GM19455 (cell line): ENCODE results near the gene C19orf12.
"Not testable (repeated sequence)": the region's sequence is repeated elsewhere in the genome, so short reads cannot be mapped to it uniquely, and the experiment has no call there.

Source experiments
- ATAC-seq: cut with Tn5 transposase; IDR thresholded peaks from one replicate; pipeline ENCODE4 v1.9.1; 2021; ENCODE audit not compliant: unreplicated experiment

C19orf12 gene

GRCh38 chr19:29731331-29731850 lies 16.3 kb upstream of the C19orf12 start:
- ATAC-seq = no peak

GRCh38 chr19:29727906-29728305 lies 12.8 kb upstream of the C19orf12 start:
- no peak for ATAC-seq

- no peak for ATAC-seq
Measured at GRCh38 chr19:29724746-29725145, 9.7 kb upstream of the C19orf12 start.

DNA sequence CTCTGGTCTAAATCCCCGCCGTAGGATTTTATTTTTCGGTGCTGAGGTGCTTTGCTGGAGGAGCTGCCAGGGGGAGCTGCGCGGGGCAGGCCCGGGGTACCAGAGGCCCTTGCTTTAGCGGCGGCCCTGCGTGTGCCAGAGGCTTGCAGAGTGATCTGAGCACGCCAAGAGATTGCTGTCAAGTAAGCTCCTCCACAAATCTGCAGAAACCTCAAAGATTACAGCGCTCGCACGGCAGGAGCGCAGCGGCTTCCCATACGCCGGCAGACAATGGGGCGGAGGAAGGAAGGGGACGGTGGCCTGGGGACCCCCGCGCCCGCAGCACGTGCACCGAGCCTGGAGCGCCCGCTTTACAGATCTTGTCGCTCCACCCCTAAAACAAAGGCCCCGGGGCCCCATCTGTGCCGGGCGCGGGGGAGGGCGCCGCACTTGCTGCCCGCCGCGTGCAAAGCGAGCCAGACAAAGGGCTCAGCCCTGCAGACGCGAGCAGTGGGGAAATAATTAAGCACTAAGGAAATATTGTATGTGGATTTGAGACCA lies 9.1 kb upstream of the C19orf12 start:
- ATAC-seq = no peak

GRCh38 chr19:29717051-29717450 lies 2.0 kb upstream of the C19orf12 start:
- ATAC-seq = no peak

- peak; percentile 13 for ATAC-seq
Measured at GRCh38 chr19:29715701-29716581, 880 bp upstream of the C19orf12 start.

DNA sequence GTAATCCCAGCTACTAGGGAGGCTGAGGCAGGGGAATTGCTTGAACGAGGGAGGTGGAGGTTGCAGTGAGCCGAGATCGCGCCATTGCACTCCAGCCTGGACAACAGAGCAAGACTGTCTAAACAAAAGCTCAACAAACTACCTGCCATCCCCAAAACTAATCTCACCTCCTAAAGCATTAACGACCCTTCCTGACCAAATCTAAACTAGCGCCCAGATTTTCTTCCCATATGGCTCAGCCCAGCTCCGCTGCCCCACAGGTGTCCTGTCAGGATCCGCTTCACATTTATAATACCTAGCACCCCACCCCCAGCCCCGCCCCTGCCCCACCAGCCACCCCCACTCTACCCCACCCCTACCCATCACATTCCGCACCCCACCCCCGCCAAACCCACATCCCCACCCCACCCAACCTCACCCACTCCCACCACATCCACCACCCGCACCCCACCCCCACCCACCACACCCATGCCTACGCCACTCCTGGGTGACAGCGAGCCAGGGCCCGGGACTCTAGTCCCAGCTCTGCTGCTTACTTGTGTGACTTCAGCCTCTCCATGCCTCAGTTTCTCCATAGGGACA lies 599 bp downstream of the C19orf12 start:
- peak; percentile 20 for ATAC-seq

- ATAC-seq = no peak
Measured at GRCh38 chr19:29712744-29713516, 2.1 kb downstream of the C19orf12 start.

DNA sequence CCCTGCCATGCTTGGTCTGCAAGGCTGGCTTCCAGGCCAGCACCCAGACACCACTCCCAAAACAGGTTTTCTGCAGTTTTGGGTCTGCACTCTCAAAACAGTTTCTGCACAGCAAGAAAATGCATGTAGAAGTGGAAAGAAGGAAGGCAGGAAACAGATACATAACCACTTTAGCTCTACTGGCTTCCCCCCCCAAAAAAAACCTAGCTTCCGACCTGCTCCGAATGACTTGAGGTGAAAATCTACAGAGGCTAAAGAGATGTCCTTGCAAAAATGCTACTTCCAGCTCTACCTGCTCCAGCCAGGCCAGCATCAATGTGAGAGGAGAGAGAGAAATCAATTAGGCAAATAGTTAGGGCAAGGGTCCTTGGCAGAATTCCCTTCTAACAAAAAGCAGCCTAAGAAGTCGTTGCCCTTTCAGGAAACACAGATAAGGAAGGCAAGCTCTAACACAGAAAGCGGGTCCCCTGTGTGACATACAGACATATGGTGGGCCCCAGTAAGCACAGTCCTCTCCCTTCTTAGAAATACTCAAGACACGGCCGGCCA lies 3.4 kb downstream of the C19orf12 start:
- ATAC-seq = no peak

- ATAC-seq = not testable (repeated sequence)
Measured at GRCh38 chr19:29709440-29709798, 5.6 kb downstream of the C19orf12 start.

DNA sequence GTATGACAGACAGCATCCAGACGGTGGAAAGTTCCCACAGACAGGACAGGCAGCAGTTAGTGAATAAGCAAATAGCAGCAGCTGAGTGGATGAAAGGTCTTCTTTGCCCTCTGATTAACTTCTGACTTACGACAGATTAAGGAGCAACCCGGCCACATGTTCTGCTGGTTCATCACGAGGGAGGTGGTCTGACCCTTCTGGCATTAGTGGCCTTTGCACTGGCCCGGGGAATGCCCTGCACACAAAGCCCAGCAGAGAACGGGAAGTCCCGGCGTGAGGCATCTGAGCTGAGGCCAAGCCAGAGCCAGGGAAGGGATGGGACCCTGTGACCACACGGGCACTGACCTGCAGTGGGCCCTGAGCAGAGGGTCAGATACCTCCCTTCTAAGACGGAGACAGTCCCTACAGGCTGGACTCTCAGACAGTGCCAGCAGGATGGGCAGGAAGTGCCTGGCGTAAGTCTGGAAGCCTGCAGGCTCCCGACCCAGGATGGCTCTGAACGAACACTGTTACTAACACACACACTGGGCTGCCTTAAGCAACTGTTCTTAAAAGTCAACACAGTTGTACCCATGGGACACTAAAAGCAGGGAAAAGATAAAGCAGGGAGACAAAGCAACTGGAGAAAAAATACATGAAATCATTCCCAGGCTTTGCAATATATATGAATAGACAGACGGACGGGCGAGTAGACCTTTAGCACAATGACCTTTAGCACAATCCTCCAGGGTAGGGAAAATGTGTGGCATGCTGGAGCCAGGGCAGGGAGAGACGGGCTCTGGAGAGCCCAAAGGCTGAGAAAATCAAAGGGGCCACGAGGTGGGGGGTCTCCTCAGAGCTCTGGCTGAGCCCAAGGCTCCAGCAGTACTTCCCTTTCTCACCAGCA lies 6.3 kb downstream of the C19orf12 start:
- ATAC-seq = no peak

GRCh38 chr19:29706635-29707034 lies 8.4 kb downstream of the C19orf12 start:
- no peak for ATAC-seq

DNA sequence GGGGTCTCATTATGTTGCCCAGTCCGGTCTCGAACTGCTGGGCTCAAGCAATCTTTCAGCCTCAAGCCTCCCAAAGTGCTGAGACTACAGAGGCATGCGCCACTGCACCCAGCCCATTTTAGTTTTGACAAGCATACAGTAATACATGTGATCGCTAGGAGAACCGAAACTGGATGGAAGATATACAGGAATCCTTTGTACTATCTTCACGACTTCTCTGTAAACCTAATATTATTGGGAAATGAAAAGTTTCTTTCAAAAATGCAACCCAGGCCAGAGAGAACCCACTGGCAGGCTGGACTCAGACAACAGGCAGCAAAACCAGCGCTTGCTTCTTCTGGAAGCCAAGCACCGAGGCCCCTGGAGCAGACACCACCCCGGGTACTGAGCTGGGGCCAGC lies 9.4 kb downstream of the C19orf12 start:
- no peak for ATAC-seq

GRCh38 chr19:29704562-29705558 lies 10.2 kb downstream of the C19orf12 start:
- no peak for ATAC-seq

DNA sequence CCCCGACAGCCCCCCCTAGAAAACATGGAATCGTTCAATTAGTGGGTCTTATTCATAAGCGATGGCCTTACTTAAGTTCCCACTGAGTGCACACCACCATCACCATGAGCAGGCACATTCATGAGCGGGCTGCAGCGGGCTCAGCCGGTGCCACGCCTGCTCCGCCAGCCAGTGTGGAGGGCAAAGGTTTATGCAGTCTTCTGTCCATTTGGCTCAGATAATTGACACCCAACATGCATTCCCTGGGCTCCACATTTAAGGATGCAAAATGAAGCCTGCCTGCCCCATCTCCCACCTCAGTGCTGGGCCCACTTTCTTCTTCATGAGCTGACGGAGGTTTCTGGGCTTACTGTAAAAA lies 12.1 kb downstream of the C19orf12 start:
- no peak for ATAC-seq

DNA sequence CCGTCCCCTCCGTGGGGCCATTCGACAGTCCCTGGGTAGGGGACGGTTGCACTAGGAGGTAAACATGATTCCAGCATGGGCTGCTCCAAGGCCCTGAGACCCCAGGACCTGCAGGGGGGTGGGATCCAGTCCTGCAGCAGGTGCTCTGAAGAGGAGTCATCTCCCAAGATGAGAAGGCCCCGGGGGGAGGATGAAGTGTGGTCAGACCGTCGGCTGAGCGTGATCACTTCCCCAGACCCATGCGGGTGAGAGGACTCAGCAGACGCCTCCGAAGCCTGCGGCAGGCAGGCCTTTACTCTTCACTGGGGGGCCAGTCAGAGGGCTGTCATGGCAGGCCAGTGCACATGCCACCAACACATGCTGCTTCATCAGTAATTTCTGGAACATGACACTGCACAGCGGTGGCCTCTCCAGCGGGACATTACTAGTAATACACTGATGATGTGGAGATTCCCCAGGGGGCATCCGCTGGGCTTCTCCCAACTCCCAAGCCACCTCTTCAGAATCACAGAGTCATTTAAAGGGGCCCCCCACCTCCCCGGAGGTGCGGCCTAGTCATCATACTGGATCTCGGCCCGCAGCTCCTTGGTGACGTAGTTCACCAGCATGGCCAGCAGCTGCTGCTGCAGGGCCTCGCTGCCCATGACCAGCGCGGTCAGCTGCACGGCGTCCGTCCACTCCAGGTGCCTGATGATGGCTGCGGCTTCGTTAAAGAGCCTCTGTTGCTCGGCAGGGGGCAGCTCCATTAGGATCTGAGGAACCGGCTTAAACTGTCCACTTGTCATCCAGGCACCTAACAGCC lies 12.7 kb downstream of the C19orf12 start:
- ATAC-seq = no peak

- ATAC-seq = no peak
Measured at GRCh38 chr19:29700498-29700897, 14.6 kb downstream of the C19orf12 start.

DNA sequence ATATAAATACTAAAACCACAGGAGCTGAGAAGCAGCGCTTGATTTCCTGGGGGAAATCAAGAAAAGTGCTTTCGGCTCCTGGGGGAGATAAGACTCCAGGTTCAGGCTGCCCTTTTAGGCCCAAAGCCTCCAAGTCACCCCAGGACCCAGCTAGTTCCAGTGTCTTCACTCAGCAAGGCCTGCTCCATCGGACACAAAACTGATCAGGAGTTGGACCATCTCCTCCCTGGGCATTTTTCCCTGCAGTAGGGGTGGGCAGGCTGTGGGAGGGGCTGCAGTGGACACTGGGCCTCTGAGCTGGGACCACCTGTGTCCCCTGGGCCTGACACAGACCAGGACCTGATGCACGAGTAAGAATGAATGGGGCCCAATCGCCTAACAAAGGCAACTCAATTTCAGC lies 15.2 kb downstream of the C19orf12 start:
- ATAC-seq = no peak
